Measurements from ENCODE around the gene GRID2. TPM values are rescaled to one million over a fixed set of nuclear protein-coding genes. Genes with fewer than 3 reads are reported as not detected.

The GRID2 gene
- total RNA-seq, 1 donor from 2014 or later: not detected

- intact Hi-C loops (cut with DNase I): no loop called here
- TF ChIP-seq POLR2A (IDR thresholded peaks at IDR 0.05) (no peak), POLR2AphosphoS5 (IDR thresholded peaks at IDR 0.05; ENCODE audit: insufficient read depth in 1 of 2, low read depth in 1 of 2) (no peak)
- TF ChIP-seq, protein P1, sequence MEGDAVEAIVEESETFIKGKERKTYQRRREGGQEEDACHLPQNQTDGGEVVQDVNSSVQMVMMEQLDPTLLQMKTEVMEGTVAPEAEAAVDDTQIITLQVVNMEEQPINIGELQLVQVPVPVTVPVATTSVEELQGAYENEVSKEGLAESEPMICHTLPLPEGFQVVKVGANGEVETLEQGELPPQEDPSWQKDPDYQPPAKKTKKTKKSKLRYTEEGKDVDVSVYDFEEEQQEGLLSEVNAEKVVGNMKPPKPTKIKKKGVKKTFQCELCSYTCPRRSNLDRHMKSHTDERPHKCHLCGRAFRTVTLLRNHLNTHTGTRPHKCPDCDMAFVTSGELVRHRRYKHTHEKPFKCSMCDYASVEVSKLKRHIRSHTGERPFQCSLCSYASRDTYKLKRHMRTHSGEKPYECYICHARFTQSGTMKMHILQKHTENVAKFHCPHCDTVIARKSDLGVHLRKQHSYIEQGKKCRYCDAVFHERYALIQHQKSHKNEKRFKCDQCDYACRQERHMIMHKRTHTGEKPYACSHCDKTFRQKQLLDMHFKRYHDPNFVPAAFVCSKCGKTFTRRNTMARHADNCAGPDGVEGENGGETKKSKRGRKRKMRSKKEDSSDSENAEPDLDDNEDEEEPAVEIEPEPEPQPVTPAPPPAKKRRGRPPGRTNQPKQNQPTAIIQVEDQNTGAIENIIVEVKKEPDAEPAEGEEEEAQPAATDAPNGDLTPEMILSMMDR (IDR thresholded peaks at IDR 0.05): no peak
- H3K4me1 ChIP-seq: no peaks in the 10 kb centered on the region
Observed at GRCh38 chr4:93030670-93031069, 726.9 kb downstream of the GRID2 start.

DNA sequence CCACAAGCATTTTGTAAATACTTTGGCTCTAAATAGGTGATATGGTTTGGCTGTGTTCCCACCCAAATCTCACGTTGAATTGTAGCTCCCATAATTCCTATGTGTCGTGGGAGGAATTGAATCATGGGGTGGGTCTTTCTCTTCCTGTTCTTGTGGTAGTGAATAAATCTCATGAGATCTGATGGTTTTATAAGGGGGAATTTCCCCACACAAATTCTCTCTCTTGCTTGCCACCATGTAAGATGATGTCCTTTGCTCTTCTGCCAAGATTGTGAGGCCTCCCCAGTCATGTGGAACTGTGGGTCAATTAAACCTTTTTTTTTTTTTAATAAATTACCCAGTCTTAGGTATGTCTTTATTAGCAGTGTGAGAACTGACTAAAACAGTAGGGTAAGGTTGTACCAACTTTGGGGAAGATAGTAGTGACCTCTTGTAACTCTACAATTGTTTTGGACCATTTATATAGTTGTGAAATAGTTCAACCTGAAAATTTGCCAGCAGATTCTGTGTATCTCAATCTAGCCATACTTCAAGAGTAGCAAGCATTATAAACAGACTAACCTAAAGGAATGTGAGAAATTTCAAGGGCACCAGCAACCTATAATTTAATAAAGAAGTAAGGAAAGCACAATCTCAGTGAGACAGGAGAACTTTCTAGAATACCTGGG, 727.8 kb downstream of the GRID2 start:
- no peak overlapping the region for H3K4me3 ChIP-seq
- no peaks in the 10 kb centered on the region for H3K9me3 ChIP-seq
- H3K27ac ChIP-seq: no peak overlapping the region
- no peaks in the 10 kb centered on the region for H3K36me3 ChIP-seq
- H3K4me1 ChIP-seq: no peaks in the 10 kb centered on the region
- H3K27me3 ChIP-seq: no peaks in the 10 kb centered on the region
- DNase-seq (ENCODE audit: extremely low spot score in 2 of 2): no peak
- intact Hi-C loops (cut with DNase I): no loop called here
- TF ChIP-seq POLR2AphosphoS5 (IDR thresholded peaks at IDR 0.05; ENCODE audit: insufficient read depth in 1 of 2, low read depth in 1 of 2) (no peak), POLR2A (IDR thresholded peaks at IDR 0.05) (no peak)
- TF ChIP-seq, protein P1 (IDR thresholded peaks at IDR 0.05): no peak

More at GRCh38 chr4:93030670-93031069, 726.9 kb downstream of the GRID2 start:
- H3K4me3 ChIP-seq: no peak overlapping the region
- no peaks in the 10 kb centered on the region for H3K36me3 ChIP-seq
- no peak overlapping the region for H3K27ac ChIP-seq
- no peak for DNase-seq (ENCODE audit: extremely low spot score in 2 of 2)
- no peaks in the 10 kb centered on the region for H3K9me3 ChIP-seq
- H3K27me3 ChIP-seq: no peaks in the 10 kb centered on the region

DNA sequence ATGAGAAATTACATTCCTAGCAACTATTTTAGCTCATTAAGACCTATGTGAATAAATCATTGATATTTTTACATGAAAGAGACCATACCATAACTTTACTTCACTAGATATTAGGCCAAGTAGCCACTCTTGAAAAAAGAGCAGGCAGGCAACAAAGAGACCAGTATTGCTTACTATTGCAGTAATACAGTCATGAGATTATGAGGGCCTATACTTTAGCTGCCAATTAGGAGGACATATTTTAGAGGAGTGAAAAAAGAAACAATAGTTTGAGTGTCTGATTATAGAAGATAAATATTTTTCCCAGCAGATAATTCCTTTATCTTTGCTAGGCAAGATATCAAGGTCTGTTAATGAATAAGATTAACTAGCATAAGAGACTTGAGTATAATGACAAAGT, 739.0 kb downstream of the GRID2 start:
- no peaks in the 10 kb centered on the region for H3K27me3 ChIP-seq
- no peaks in the 10 kb centered on the region for H3K9me3 ChIP-seq
- H3K36me3 ChIP-seq: no peaks in the 10 kb centered on the region
- no peak for DNase-seq (ENCODE audit: extremely low spot score in 2 of 2)
- H3K4me3 ChIP-seq: no peak overlapping the region
- no peak overlapping the region for H3K27ac ChIP-seq
- intact Hi-C loops (cut with DNase I): no loop called here
- no peaks in the 10 kb centered on the region for H3K4me1 ChIP-seq
- TF ChIP-seq, protein P1 (IDR thresholded peaks at IDR 0.05): no peak
- no peak for TF ChIP-seq POLR2AphosphoS5 (IDR thresholded peaks at IDR 0.05; ENCODE audit: insufficient read depth in 1 of 2, low read depth in 1 of 2)
- no peak for TF ChIP-seq POLR2A (IDR thresholded peaks at IDR 0.05)

DNA sequence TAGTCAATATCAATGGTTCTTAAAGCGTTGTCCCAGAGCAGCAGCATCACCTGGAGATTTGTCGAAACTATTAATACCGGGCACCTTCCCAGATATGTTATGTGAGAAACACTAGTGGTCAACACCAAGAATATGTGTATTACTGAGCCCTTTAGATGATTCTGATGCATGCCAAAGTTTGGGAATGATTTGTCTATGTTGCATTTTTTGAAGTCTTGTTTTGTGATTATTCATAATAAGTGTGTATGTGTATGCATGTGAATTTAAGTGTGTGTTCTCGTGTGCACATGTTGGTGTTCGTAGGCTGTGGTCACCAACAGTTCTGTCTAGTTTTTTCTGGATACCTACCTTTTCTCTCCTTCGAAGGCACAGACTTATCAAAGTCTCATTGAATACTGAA, 749.4 kb downstream of the GRID2 start:
- Histone ChIP-seq H3K27ac (no peak overlapping the region), H3K27me3 (no peaks in the 10 kb centered on the region), H3K4me3 (no peak overlapping the region), H3K36me3 (no peaks in the 10 kb centered on the region), H3K4me1 (no peaks in the 10 kb centered on the region), H3K9me3 (no peaks in the 10 kb centered on the region)
- DNase-seq (ENCODE audit: extremely low spot score in 2 of 2): no peak
- intact Hi-C loops (cut with DNase I): no loop called here
- no peak for TF ChIP-seq POLR2AphosphoS5 (IDR thresholded peaks at IDR 0.05; ENCODE audit: insufficient read depth in 1 of 2, low read depth in 1 of 2)
- TF ChIP-seq, protein P1 (IDR thresholded peaks at IDR 0.05): no peak
- no peak for TF ChIP-seq POLR2A (IDR thresholded peaks at IDR 0.05)

GRCh38 chr4:93061826-93062225, 758.1 kb downstream of the GRID2 start:
- Histone ChIP-seq H3K27ac (no peak overlapping the region), H3K4me3 (no peak overlapping the region), H3K9me3 (no peaks in the 10 kb centered on the region), H3K36me3 (no peaks in the 10 kb centered on the region), H3K27me3 (no peaks in the 10 kb centered on the region), H3K4me1 (no peaks in the 10 kb centered on the region)
- no peak for DNase-seq (ENCODE audit: extremely low spot score in 2 of 2)
- TF ChIP-seq, protein P1 (IDR thresholded peaks at IDR 0.05): no peak
- no peak for TF ChIP-seq POLR2A (IDR thresholded peaks at IDR 0.05)
- TF ChIP-seq POLR2AphosphoS5 (IDR thresholded peaks at IDR 0.05; ENCODE audit: insufficient read depth in 1 of 2, low read depth in 1 of 2): no peak
- intact Hi-C loops (cut with DNase I): no loop called here
